GM18526 (cell line): Measurements from ENCODE around the gene DUSP23.
A peak's percentile ranks its signal among the peaks of the same experiment; 100 is the strongest.

Source experiments
- POLR2A ChIP-seq: IDR thresholded peaks from 3 replicates; pipeline ENCODE4 v1.6.1; 2011; ENCODE audit not compliant: insufficient read length; ENCODE audit errors: extremely low read depth

The DUSP23 gene

GRCh38 chr1:159780583-159781582, at the start of gene DUSP23:
TSS of gene DUSP23 (plus strand) at chr1:159780962. CDS start at chr1:159781101, 139 bp downstream.
- peak; percentile 11 for TF ChIP-seq POLR2A

GRCh38 chr1:159737238-159737916, 43.4 kb upstream of the DUSP23 start:
- TF ChIP-seq POLR2A, result no peak

GRCh38 chr1:159743651-159744410, 36.9 kb upstream of the DUSP23 start:
- no peak for TF ChIP-seq POLR2A

- no peak for TF ChIP-seq POLR2A
Observed at GRCh38 chr1:159746666-159747065, 34.1 kb upstream of the DUSP23 start.

- no peak for TF ChIP-seq POLR2A
Observed at GRCh38 chr1:159748370-159748769, 32.4 kb upstream of the DUSP23 start.

GRCh38 chr1:159749630-159750029, 31.1 kb upstream of the DUSP23 start:
- TF ChIP-seq POLR2A, result no peak

- no peak for TF ChIP-seq POLR2A
Observed at GRCh38 chr1:159750621-159751020, 30.1 kb upstream of the DUSP23 start.

GRCh38 chr1:159751031-159751430, 29.7 kb upstream of the DUSP23 start:
- no peak for TF ChIP-seq POLR2A

GRCh38 chr1:159752135-159752580, 28.6 kb upstream of the DUSP23 start:
- TF ChIP-seq POLR2A, result no peak

GRCh38 chr1:159753386-159753785, 27.4 kb upstream of the DUSP23 start:
- TF ChIP-seq POLR2A, result no peak

GRCh38 chr1:159755451-159756007, 25.2 kb upstream of the DUSP23 start:
- no peak for TF ChIP-seq POLR2A

- TF ChIP-seq POLR2A, result no peak
Observed at GRCh38 chr1:159756397-159756796, 24.4 kb upstream of the DUSP23 start.

GRCh38 chr1:159763686-159764085, 17.1 kb upstream of the DUSP23 start:
- TF ChIP-seq POLR2A, result no peak

- TF ChIP-seq POLR2A, result no peak
Observed at GRCh38 chr1:159765806-159766205, 15.0 kb upstream of the DUSP23 start.

GRCh38 chr1:159771127-159771895, 9.5 kb upstream of the DUSP23 start:
- no peak for TF ChIP-seq POLR2A

GRCh38 chr1:159774465-159774864, 6.3 kb upstream of the DUSP23 start:
- TF ChIP-seq POLR2A, result no peak
